H9 (cell line): ENCODE data around the gene CCDC198. TPM values are rescaled to one million over a fixed set of nuclear protein-coding genes. Genes with fewer than 3 reads are reported as not detected.

Source experiments
- DNase-seq: peaks from one replicate; pipeline ENCODE4 v3.0.0-alpha.2; 2017
- H2AFZ ChIP-seq: one replicate; pipeline ENCODE4 v1.6.1; 2013; ENCODE audit warnings: mild to moderate bottlenecking, low read length, control low read depth, moderate library complexity
- H2AK5ac ChIP-seq: 2 replicates; pipeline ENCODE4 v1.6.1; 2013; ENCODE audit warnings: low read length, control low read depth, mixed read lengths; ENCODE audit not compliant: insufficient read length
- H2BK120ac ChIP-seq: one replicate; pipeline ENCODE4 v1.6.1; 2013; ENCODE audit warnings: low read depth, mild to moderate bottlenecking, low read length, control low read depth, inconsistent platforms; ENCODE audit not compliant: poor library complexity, severe bottlenecking
- H2BK12ac ChIP-seq: 2 replicates; pipeline ENCODE4 v1.6.1; 2013; ENCODE audit warnings: low read length, control low read depth, mixed read lengths, low read depth; ENCODE audit not compliant: insufficient read length
- H2BK15ac ChIP-seq: 2 replicates; pipeline ENCODE4 v1.6.1; 2013; ENCODE audit warnings: low read depth, low read length, control low read depth
- H2BK20ac ChIP-seq: one replicate; pipeline ENCODE4 v1.6.1; 2013; ENCODE audit warnings: low read depth, mild to moderate bottlenecking, low read length, control low read depth, inconsistent platforms; ENCODE audit not compliant: poor library complexity, severe bottlenecking
- H2BK5ac ChIP-seq: 2 replicates; pipeline ENCODE4 v1.6.1; 2013; ENCODE audit warnings: low read length, control low read depth, mixed read lengths; ENCODE audit not compliant: insufficient read length
- H3K14ac ChIP-seq: 2 replicates; pipeline ENCODE4 v1.6.1; 2013; ENCODE audit warnings: low read length, control low read depth; ENCODE audit not compliant: insufficient read depth
- H3K18ac ChIP-seq: 2 replicates; pipeline ENCODE4 v1.6.1; 2013; ENCODE audit warnings: low read depth, mild to moderate bottlenecking, mixed read lengths, low read length, control low read depth; ENCODE audit not compliant: insufficient read length
- H3K23ac ChIP-seq: 2 replicates; pipeline ENCODE4 v1.6.1; 2013; ENCODE audit warnings: low read length, control low read depth, mixed read lengths, low read depth; ENCODE audit not compliant: insufficient read length
- H3K23me2 ChIP-seq: 2 replicates; pipeline ENCODE4 v1.6.1; 2013; ENCODE audit warnings: low read depth, mild to moderate bottlenecking, mixed read lengths, low read length, control low read depth; ENCODE audit not compliant: insufficient read length, poor library complexity, severe bottlenecking
- H3K27ac ChIP-seq: 2 replicates; pipeline ENCODE4 v1.5.1; 2013; ENCODE audit warnings: low read length, control low read depth, mixed read lengths, low read depth; ENCODE audit not compliant: insufficient read length
- H3K27me3 ChIP-seq: 2 replicates; pipeline ENCODE4 v1.6.1; 2013; ENCODE audit warnings: low read length, control low read depth, inconsistent platforms; ENCODE audit not compliant: insufficient read depth
- H3K4ac ChIP-seq: 2 replicates; pipeline ENCODE4 v1.6.1; 2013; ENCODE audit warnings: low read depth, mild to moderate bottlenecking, control low read depth, inconsistent platforms, low read length, moderate library complexity
- H3K4me1 ChIP-seq: 2 replicates; pipeline ENCODE4 v1.6.1; 2013; ENCODE audit warnings: low read length, control low read depth, inconsistent platforms; ENCODE audit not compliant: insufficient read depth
- H3K4me2 ChIP-seq: 2 replicates; pipeline ENCODE4 v1.6.1; 2013; ENCODE audit warnings: low read length, control low read depth, mixed read lengths; ENCODE audit not compliant: insufficient read length, insufficient read depth
- H3K56ac ChIP-seq: 2 replicates; pipeline ENCODE4 v1.6.1; 2013; ENCODE audit warnings: low read depth, mild to moderate bottlenecking, mixed read lengths, low read length, control low read depth; ENCODE audit not compliant: insufficient read length
- H3K79me1 ChIP-seq: 2 replicates; pipeline ENCODE4 v1.6.1; 2013; ENCODE audit warnings: low read depth, mild to moderate bottlenecking, moderate library complexity, low read length, control low read depth, inconsistent platforms; ENCODE audit not compliant: insufficient read depth, poor library complexity, severe bottlenecking
- H3K79me2 ChIP-seq: 2 replicates; pipeline ENCODE4 v1.6.1; 2013; ENCODE audit warnings: low read length, control low read depth, inconsistent platforms; ENCODE audit not compliant: insufficient read depth
- H3K9ac ChIP-seq: 2 replicates; pipeline ENCODE4 v1.6.1; 2013; ENCODE audit warnings: low read length, control low read depth, mixed read lengths; ENCODE audit not compliant: insufficient read length; ENCODE audit errors: extremely low read depth
- H3K9me3 ChIP-seq: one replicate; pipeline ENCODE4 v1.6.1; 2013; ENCODE audit warnings: low read depth, low read length, inconsistent platforms; ENCODE audit not compliant: control insufficient read depth
- H3T11ph ChIP-seq: one replicate; pipeline ENCODE4 v1.6.1; 2013; ENCODE audit warnings: mild to moderate bottlenecking, low read length, control low read depth, inconsistent platforms
- H4K20me1 ChIP-seq: one replicate; pipeline ENCODE4 v1.6.1; 2013; ENCODE audit not compliant: control insufficient read depth, insufficient read length, insufficient read depth
- H4K5ac ChIP-seq: 2 replicates; pipeline ENCODE4 v1.6.1; 2013; ENCODE audit warnings: low read depth, mild to moderate bottlenecking, mixed read lengths, low read length, control low read depth; ENCODE audit not compliant: insufficient read length
- H4K8ac ChIP-seq: replicated peaks from 2 replicates; pipeline ENCODE4 v1.6.1; 2013; ENCODE audit warnings: low read length, control low read depth, mixed read lengths, low read depth; ENCODE audit not compliant: insufficient read length
- H4K91ac ChIP-seq: 2 replicates; pipeline ENCODE4 v1.6.1; 2013; ENCODE audit warnings: low read depth, mild to moderate bottlenecking, moderate library complexity, mixed read lengths, low read length, control low read depth; ENCODE audit not compliant: insufficient read length
- H3K27ac Mint-ChIP-seq, 3 experiments: 2 replicates in 2 of 3; 3 replicates in 1 of 3; pipeline ENCODE4 v1.8.0; 2020 to 2021; ENCODE audit warnings: mixed read lengths in 3 of 3, mild to moderate bottlenecking in 1 of 3, moderate library complexity in 1 of 3
- H3K27me3 Mint-ChIP-seq: 2 replicates; pipeline ENCODE4 v1.8.0; 2021; ENCODE audit warnings: low read depth, mild to moderate bottlenecking, moderate library complexity, mixed read lengths
- H3K36me3 Mint-ChIP-seq, 3 experiments: 2 replicates in 2 of 3; 3 replicates in 1 of 3; pipeline ENCODE4 v1.8.0; 2020 to 2021; ENCODE audit warnings: low read depth in 3 of 3, mixed read lengths in 3 of 3; ENCODE audit not compliant: insufficient read depth in 1 of 3
- H3K4me1 Mint-ChIP-seq, 2 experiments: 2 replicates each; pipeline ENCODE4 v1.8.0; 2020; ENCODE audit warnings: mixed read lengths in 2 of 2
- H3K4me3 Mint-ChIP-seq, 2 experiments: 2 replicates in 1 of 2; 3 replicates in 1 of 2; pipeline ENCODE4 v1.8.0; 2020 to 2021; ENCODE audit warnings: mild to moderate bottlenecking in 2 of 2, mixed read lengths in 2 of 2, moderate library complexity in 1 of 2
- H3K9me3 Mint-ChIP-seq, 2 experiments: 2 replicates in 1 of 2; 3 replicates in 1 of 2; pipeline ENCODE4 v1.8.0; 2020; ENCODE audit warnings: mild to moderate bottlenecking in 2 of 2, mixed read lengths in 2 of 2, moderate library complexity in 1 of 2
- WGBS: extraction: QIAGEN DNeasy Blood & Tissue Kit; methylation state at CpG from one replicate; pipeline ENCODE4 v1.1.7; 2013; ENCODE audit warnings: missing lambda C conversion rate, low lambda C conversion rate, mixed read lengths; ENCODE audit not compliant: insufficient read length; ENCODE audit errors: extremely low coverage; 5-methylcytosine and 5-hydroxymethylcytosine counted together
- total RNA-seq: library from RNA; stranded (reverse); gene quantifications from 2 replicates; pipeline ENCODE4 v1.2.1, GENCODE V29; 2021
- TF ChIP-seq, protein P1 (sequence below): fragments of 200-600 bp; sonication (generic); conservative IDR thresholded peaks from 3 replicates; pipeline ENCODE4 v1.8.0; 2021; ENCODE audit warnings: antibody characterized with exemption, mild to moderate bottlenecking

The CCDC198 gene
- total RNA-seq, 1 experiment from 2014 or later: not detected

GRCh38 chr14:57482120-57482519, 11.5 kb downstream of the CCDC198 start:
- Histone ChIP-seq H3K9me3 (no peaks in the 10 kb centered on the region), H2AFZ (no peak overlapping the region), H4K8ac (no peak overlapping the region), H3K79me2 (no peaks in the 10 kb centered on the region), H2BK15ac (no peak overlapping the region), H2BK120ac (no peak overlapping the region), H3K9ac (no peak overlapping the region), H3K4me1 (no peaks in the 10 kb centered on the region), H3K14ac (no peak overlapping the region), H3K18ac (no peak overlapping the region), H2BK20ac (no peak overlapping the region), H4K5ac (no peak overlapping the region), H3K56ac (no peak overlapping the region), H2BK5ac (no peak overlapping the region), H3T11ph (no peak overlapping the region), H3K79me1 (no peaks in the 10 kb centered on the region), H3K23me2 (no peaks in the 10 kb centered on the region), H3K27me3 (no peaks in the 10 kb centered on the region), H4K20me1 (no peaks in the 10 kb centered on the region), H4K91ac (no peak overlapping the region), H3K4me2 (no peak overlapping the region), H2BK12ac (no peak overlapping the region), H3K4ac (no peak overlapping the region), H3K23ac (no peak overlapping the region), H3K27ac (no peak overlapping the region), H2AK5ac (no peak overlapping the region)
- Mint-ChIP-seq H3K27ac (no peak overlapping the region), H3K4me1 (peaks cover 0 to 3% of the 10 kb centered on the region in 2 experiments; a peak in 1 of 4 replicates), H3K36me3 (no peaks in the 10 kb centered on the region), H3K27me3 (peaks cover 1% of the 10 kb centered on the region; the same call in 1 of the 2 replicates), H3K4me3 (no peak overlapping the region), H3K9me3 (no peaks in the 10 kb centered on the region)
- WGBS: no CpG with 5 or more reads among the region's 3 CpGs
- DNase-seq: no peak
- TF ChIP-seq, protein P1, sequence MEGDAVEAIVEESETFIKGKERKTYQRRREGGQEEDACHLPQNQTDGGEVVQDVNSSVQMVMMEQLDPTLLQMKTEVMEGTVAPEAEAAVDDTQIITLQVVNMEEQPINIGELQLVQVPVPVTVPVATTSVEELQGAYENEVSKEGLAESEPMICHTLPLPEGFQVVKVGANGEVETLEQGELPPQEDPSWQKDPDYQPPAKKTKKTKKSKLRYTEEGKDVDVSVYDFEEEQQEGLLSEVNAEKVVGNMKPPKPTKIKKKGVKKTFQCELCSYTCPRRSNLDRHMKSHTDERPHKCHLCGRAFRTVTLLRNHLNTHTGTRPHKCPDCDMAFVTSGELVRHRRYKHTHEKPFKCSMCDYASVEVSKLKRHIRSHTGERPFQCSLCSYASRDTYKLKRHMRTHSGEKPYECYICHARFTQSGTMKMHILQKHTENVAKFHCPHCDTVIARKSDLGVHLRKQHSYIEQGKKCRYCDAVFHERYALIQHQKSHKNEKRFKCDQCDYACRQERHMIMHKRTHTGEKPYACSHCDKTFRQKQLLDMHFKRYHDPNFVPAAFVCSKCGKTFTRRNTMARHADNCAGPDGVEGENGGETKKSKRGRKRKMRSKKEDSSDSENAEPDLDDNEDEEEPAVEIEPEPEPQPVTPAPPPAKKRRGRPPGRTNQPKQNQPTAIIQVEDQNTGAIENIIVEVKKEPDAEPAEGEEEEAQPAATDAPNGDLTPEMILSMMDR: no peak
